22Rv1 (cell line): ENCODE results near the gene PRDM9.

Source experiments
- CTCF ChIP-seq: fragments of 450-650 bp; IDR thresholded peaks from 2 replicates; pipeline ENCODE4 v1.5.1; 2017; ENCODE audit warnings: mild to moderate bottlenecking
- ZFX ChIP-seq: fragments of 450-650 bp; IDR thresholded peaks from 2 replicates; pipeline ENCODE4 v1.6.1; 2017; ENCODE audit warnings: antibody characterized with exemption, borderline replicate concordance

GRCh38 chr5:23496576-23496975, 10.8 kb upstream of the PRDM9 start:
- TF ChIP-seq CTCF (no peak), ZFX (no peak)
